Psoas muscle (tissue), 8 donors: ENCODE data around the gene MRPL45. TPM values are rescaled to one million over a fixed set of nuclear protein-coding genes. Genes with fewer than 3 reads are reported as not detected.

Experiments
- ATAC-seq, 4 donors: fragments of 200-7000 bp; cut with Tn5 transposase; one replicate each; pipeline ENCODE4 v1.9.1; 2020; ENCODE audit warnings: moderate library complexity in 3 of 4, mild to moderate bottlenecking in 2 of 4
- DNase-seq, 2 donors: peaks; one replicate each; pipeline ENCODE4 v3.0.0-alpha.2; 2020
- H3K27ac ChIP-seq: fragments of 200-600 bp; one replicate; pipeline ENCODE4 v1.8.0; 2022
- H3K27me3 ChIP-seq, 3 donors: fragments of 200-600 bp in 1 of 3; one replicate each; pipeline versions ENCODE4 v1.6.1 to v1.8.0; 2013 to 2022; ENCODE audit warnings: low read length in 2 of 3, mild to moderate bottlenecking in 2 of 3, moderate library complexity in 1 of 3; ENCODE audit not compliant: insufficient read depth in 3 of 3
- H3K36me3 ChIP-seq, 2 donors: fragments of 200-600 bp in 1 of 2; one replicate each; pipeline versions ENCODE4 v1.6.1 to v1.8.0; 2013 to 2022; ENCODE audit warnings: low read depth in 1 of 2, mild to moderate bottlenecking in 1 of 2, moderate library complexity in 1 of 2; ENCODE audit not compliant: insufficient read depth in 1 of 2
- H3K4me1 ChIP-seq: fragments of 200-600 bp; one replicate; pipeline ENCODE4 v1.8.0; 2022
- H3K4me3 ChIP-seq: fragments of 200-600 bp; one replicate; pipeline ENCODE4 v1.8.0; 2022; ENCODE audit warnings: mild to moderate bottlenecking
- H3K9me3 ChIP-seq: fragments of 200-600 bp; one replicate; pipeline ENCODE4 v1.8.0; 2022
- WGBS, 3 donors: extraction: QIAGEN DNeasy Blood & Tissue Kit; methylation state at CpG; one replicate each; pipeline versions ENCODE4 v1.1.6 to v1.1.7; 2013; 5-methylcytosine and 5-hydroxymethylcytosine counted together
- intact Hi-C, 2 donors: fragments of 100-400 bp; cut with DNase I; formaldehyde crosslinking; loops; one replicate each; pipeline versions ENCODE4 v1.11.0 to v1.14.2; 2022
- polyA plus RNA-seq, 3 donors: library from polyadenylated mRNA; stranded (reverse); fragments of 200-250 nt; gene quantifications; one replicate each; pipeline ENCODE4 v1.2.3, GENCODE V29; 2013
- total RNA-seq, 4 donors: library from RNA; stranded (reverse); fragmentation: NEBNext Ultra II Directional in 2 of 4; extraction: Animal tissue kit (Norgen Biotek cat#: 25700) in 2 of 4; gene quantifications; one replicate each; pipeline versions ENCODE4 v1.2.1 to v1.2.4, GENCODE V29; 2021 to 2023
- TF ChIP-seq, protein P1 (sequence below): fragments of 200-600 bp; IDR thresholded peaks from one replicate; pipeline ENCODE4 v1.8.0; 2022; ENCODE audit warnings: antibody characterized with exemption
- donor health status: healthy with polysubstance abuse.
- donor health status: DM: no; HTN: no; CAD: no; lungs with moderate emphysema.
- donor health status: Bipolar disorder and iron deficiency.
- donor health status: healthy.
- donor health status: DM: yes; HTN: yes; CAD: no.
- donor health status: DM: no; HTN: no; CAD: no.
- donor health status: DM: no; HTN: no; CAD: no.
- donor health status: DM: yes; HTN: yes; CAD: no.

The MRPL45 gene
- total and polyA plus RNA-seq, 7 donors = 36.0 to 132 (median 54.6) TPM

DNA sequence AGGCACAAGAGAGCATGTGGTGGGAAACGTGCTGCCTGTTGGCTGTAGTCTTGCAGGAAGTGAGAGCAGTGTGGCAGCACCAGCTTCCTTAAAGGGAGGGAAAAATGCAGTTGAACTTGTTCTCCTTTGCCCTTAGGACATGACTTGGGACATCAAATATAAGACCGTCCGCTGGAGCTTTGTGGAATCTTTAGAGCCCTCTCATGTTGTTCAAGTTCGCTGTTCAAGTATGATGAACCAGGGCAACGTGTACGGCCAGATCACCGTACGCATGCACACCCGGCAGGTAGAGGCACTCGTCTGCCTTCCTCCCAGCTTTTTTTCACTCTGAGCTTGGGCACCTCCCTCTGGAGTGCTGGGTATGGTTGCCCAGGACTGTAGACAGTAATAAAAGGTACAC, 23.5 kb downstream of the MRPL45 start:
- Histone ChIP-seq H3K4me3 (no peak overlapping the region), H3K36me3 (peaks cover 3 to 55% of the 10 kb centered on the region in 2 donors), H3K4me1 (no peaks in the 10 kb centered on the region), H3K27ac (no peak overlapping the region), H3K9me3 (no peaks in the 10 kb centered on the region), H3K27me3 (no peaks in the 10 kb centered on the region)
- no peak for DNase-seq
- TF ChIP-seq, protein P1, sequence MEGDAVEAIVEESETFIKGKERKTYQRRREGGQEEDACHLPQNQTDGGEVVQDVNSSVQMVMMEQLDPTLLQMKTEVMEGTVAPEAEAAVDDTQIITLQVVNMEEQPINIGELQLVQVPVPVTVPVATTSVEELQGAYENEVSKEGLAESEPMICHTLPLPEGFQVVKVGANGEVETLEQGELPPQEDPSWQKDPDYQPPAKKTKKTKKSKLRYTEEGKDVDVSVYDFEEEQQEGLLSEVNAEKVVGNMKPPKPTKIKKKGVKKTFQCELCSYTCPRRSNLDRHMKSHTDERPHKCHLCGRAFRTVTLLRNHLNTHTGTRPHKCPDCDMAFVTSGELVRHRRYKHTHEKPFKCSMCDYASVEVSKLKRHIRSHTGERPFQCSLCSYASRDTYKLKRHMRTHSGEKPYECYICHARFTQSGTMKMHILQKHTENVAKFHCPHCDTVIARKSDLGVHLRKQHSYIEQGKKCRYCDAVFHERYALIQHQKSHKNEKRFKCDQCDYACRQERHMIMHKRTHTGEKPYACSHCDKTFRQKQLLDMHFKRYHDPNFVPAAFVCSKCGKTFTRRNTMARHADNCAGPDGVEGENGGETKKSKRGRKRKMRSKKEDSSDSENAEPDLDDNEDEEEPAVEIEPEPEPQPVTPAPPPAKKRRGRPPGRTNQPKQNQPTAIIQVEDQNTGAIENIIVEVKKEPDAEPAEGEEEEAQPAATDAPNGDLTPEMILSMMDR = no peak
- ATAC-seq = no peak
- WGBS, 3 donors = 88 to 94% (median 90%) methylated on average over 10 of the region's 10 CpGs
- intact Hi-C loops = no loop called here

DNA sequence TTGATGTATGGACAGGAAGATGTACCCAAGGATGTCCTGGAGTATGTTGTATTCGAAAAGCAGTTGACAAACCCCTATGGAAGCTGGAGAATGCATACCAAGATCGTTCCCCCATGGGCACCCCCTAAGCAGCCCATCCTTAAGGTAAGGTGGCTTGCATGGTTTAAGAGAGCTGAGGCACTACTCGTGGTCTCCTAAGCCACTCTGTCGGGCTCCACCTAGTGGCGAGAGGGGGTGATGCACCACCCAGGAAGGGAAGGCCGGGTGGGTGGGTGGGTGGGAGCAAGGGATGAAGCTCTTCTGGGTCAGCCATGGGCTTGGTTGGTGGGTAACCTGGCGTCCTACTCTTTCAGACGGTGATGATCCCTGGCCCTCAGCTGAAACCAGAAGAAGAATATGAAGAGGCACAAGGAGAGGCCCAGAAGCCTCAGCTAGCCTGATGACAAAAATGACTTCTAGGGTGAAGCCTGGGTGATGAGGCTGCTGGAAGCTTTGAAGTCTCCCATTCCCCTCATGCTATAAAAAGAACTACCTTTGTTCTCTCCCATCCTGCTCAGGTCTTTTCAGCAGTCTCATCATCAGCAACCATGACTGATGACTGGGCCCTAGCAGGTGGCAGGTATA, 25.3 kb downstream of the MRPL45 start:
- intact Hi-C loops = no loop called here
- H3K36me3 ChIP-seq = peaks cover 3 to 48% of the 10 kb centered on the region in 2 donors
- peak; percentile 64 to 78 for DNase-seq

DNA sequence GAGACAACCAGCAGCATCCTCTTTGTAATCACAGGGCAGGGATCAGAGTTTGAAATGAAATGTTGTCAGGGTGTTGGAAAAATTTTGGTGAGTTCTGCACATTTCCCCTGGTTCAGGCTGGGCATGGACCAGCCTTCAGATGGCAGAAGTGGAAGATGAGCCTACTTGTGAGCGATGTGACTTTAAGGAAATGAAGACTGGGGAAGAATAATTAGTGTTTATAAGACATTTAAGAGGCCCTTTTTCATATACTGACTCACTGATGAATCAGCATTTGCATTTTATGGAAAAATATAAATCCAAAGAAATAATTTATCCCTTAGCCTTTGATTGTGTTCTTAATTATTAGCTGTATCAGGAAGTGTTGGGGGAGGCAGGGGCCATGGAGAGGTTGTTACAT, 25.9 kb downstream of the MRPL45 start:
- Histone ChIP-seq H3K9me3 (no peaks in the 10 kb centered on the region), H3K4me1 (no peaks in the 10 kb centered on the region), H3K27ac (no peak overlapping the region), H3K27me3 (no peaks in the 10 kb centered on the region), H3K36me3 (peaks cover 3 to 48% of the 10 kb centered on the region in 2 donors), H3K4me3 (no peak overlapping the region)
- intact Hi-C loops = no loop called here
- ATAC-seq (no peak), DNase-seq (no peak)
- TF ChIP-seq, protein P1 = no peak
- WGBS, 3 donors = 97 to 100% (median 99%) methylated on average over 1 of the region's 1 CpG

More for the DNA sequence above, 25.3 kb downstream of the MRPL45 start:
- no peaks in the 10 kb centered on the region for H3K27me3 ChIP-seq
- H3K4me1 ChIP-seq = no peaks in the 10 kb centered on the region
- TF ChIP-seq, protein P1 = peak; percentile 78
- H3K4me3 ChIP-seq = no peak overlapping the region
- ATAC-seq = peak; percentile 75 to 88 (median 80)
- 16 to 23% (median 23%) methylated on average over 8 of the region's 8 CpGs for WGBS, 3 donors
- H3K27ac ChIP-seq = no peak overlapping the region
- H3K9me3 ChIP-seq = no peaks in the 10 kb centered on the region

DNA sequence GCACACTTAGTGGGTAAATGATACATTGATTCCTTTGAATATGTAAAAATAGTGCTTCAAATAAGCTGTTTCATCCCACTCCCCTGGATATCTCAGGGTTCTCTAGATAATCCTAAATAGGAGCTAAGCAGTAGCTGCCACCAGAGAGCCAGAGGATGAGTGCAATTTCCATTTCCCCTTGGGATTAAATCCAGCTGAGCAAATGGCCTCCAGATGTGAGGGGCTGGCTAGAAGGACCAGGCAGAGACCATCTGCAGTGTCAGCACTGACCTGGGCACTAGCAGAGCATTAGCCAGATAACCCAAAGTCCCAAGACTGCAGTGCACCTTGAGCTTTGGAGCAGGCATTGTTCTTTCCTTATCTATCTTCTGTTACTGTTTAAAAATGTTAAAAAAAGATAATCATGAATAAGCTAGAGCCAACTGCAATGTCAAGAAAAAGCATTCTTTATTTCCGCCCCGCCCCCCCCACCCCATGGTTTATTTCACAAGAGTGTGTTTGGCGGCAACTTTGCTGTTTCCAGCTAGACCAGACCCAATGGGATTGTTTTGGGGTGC, 27.3 kb downstream of the MRPL45 start:
- DNase-seq = no peak

More for the DNA sequence above, 27.3 kb downstream of the MRPL45 start:
- Histone ChIP-seq H3K4me3 (no peak overlapping the region), H3K27ac (no peak overlapping the region), H3K4me1 (no peaks in the 10 kb centered on the region), H3K9me3 (no peaks in the 10 kb centered on the region), H3K36me3 (peaks cover 3 to 41% of the 10 kb centered on the region in 2 donors), H3K27me3 (no peaks in the 10 kb centered on the region)
- 85 to 90% (median 86%) methylated on average over 3 of the region's 3 CpGs for WGBS, 3 donors
- TF ChIP-seq, protein P1 = no peak
- ATAC-seq = no peak
- intact Hi-C loops = no loop called here
